ENCODE results near the gene DYNC2I2.

DYNC2I2 gene

DNA sequence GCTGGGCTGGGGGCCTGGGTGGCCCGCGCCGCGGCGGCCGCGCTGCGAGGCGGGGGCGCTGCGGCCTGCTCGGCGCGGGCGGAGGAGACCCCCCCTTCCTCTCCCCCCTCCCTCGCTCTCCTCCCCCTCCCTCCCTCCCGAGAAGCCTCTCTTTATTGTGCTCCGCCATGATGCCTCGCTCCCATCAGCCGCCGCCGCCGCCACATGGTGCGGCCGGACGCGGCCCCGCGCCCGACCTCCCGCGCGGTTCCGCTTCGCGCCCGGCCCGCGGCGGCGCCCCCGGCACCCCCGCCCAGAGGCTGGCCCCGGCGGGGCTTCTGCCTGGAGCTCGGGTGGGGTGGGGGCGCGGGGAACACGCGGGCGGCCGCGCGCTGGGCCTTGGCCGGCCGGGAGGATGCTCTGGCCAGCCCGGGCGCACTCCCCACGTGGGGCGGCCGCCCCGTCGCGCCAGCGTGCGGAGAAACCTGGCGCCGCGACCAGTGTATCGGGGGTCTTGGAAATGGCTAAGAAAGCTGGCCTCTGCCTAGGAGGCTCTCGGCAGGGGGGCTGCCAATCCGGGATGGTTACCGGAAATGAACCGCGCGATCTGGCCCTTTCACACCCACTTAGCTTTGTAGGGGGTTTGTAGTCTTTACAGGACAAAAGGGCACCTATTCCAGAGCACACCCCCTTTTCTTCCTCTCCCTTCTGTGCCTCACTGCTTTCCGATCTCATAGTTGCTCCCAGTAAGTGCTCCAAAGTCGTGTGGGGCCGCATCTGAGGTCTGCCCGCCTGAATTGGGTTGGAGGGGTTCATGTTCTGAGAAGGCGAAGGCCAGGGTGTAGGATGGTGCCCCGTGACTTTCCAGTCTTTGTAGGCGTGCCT, 33.4 kb upstream of the DYNC2I2 start:
- peak; percentile 89 for DNase-seq (ENCODE audit: low spot score)
- TF ChIP-seq, protein P1, sequence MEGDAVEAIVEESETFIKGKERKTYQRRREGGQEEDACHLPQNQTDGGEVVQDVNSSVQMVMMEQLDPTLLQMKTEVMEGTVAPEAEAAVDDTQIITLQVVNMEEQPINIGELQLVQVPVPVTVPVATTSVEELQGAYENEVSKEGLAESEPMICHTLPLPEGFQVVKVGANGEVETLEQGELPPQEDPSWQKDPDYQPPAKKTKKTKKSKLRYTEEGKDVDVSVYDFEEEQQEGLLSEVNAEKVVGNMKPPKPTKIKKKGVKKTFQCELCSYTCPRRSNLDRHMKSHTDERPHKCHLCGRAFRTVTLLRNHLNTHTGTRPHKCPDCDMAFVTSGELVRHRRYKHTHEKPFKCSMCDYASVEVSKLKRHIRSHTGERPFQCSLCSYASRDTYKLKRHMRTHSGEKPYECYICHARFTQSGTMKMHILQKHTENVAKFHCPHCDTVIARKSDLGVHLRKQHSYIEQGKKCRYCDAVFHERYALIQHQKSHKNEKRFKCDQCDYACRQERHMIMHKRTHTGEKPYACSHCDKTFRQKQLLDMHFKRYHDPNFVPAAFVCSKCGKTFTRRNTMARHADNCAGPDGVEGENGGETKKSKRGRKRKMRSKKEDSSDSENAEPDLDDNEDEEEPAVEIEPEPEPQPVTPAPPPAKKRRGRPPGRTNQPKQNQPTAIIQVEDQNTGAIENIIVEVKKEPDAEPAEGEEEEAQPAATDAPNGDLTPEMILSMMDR (IDR thresholded peaks at IDR 0.05; ENCODE audit: extremely low read depth, missing control alignments): no peak

DNA sequence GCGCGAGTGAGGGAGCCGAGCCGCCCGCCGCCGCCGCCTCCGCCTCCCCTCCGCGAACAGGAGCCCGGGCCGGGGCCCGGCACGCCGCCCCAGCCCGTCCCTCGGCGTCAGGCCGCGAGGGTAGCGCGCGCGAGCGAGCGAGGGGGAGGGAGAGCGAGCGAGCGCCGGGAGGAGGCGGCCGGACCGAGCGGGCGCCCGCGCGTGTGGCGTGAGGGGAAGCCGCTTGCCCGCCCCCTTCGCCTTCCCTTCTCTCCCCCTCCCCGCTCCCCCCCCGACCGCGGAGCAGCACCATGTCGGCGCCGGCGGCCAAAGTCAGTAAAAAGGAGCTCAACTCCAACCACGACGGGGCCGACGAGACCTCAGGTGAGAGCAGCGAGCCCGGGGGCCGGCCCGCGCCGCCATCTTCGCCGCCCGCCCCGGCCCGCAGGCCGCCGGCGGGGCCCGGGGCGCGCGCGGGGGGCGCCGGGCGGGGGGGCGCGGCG, 32.7 kb upstream of the DYNC2I2 start:
- no peak for DNase-seq (ENCODE audit: low spot score)
- TF ChIP-seq, protein P1 (IDR thresholded peaks at IDR 0.05; ENCODE audit: extremely low read depth, missing control alignments): no peak

DNA sequence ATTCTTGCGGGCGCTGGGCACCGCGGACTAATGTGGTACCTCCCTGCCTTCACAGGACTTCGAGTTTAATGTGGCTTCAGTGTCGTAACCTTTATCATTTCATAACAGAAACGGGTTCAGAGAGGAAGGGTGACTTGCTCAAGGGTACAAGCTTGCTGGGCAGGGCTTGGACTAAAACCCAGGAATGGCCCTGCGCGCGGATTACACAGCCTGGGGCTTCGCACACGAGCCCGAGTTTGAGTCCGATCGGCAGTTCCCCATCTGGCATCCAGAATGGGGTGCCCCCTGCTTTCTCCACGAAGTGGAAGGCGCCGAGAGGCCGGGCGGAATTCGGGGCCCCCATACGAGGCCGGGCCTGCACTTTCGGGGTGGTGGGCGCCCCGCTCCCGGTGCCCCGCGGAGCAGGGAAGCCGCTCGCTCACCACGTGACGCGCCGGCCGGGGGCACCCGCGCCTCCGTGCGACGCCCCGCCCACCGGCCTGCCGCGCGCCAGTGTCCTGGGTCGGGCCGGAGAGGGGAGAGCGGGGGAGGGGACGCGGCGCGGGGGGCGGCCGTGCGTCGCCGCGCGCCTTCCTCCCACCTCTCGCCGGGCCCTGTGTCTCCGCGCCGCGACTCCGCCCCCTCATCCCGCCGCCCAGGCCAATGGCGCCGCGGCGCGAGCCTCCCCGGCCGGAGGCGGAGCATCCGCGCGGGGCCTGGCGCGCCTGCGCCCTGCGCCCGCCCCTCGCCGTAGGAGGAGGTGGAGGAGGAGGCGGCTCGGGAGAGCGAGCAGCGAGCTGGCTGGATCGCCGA, 32.0 kb upstream of the DYNC2I2 start, which contains the start of gene SET:
Gene SET, plus strand, starts transcription at position 722 of the 792 bp plus-strand sequence. CDS start 361 bp downstream, outside the sequence.
- TF ChIP-seq, protein P1 (IDR thresholded peaks at IDR 0.05; ENCODE audit: extremely low read depth, missing control alignments): no peak
- peak; percentile 100 for DNase-seq (ENCODE audit: low spot score)

- TF ChIP-seq, protein P1 (IDR thresholded peaks at IDR 0.05; ENCODE audit: extremely low read depth, missing control alignments): no peak
These were observed 30.8 kb upstream of the DYNC2I2 start for GRCh38 chr9:128687453-128687852.

DNA sequence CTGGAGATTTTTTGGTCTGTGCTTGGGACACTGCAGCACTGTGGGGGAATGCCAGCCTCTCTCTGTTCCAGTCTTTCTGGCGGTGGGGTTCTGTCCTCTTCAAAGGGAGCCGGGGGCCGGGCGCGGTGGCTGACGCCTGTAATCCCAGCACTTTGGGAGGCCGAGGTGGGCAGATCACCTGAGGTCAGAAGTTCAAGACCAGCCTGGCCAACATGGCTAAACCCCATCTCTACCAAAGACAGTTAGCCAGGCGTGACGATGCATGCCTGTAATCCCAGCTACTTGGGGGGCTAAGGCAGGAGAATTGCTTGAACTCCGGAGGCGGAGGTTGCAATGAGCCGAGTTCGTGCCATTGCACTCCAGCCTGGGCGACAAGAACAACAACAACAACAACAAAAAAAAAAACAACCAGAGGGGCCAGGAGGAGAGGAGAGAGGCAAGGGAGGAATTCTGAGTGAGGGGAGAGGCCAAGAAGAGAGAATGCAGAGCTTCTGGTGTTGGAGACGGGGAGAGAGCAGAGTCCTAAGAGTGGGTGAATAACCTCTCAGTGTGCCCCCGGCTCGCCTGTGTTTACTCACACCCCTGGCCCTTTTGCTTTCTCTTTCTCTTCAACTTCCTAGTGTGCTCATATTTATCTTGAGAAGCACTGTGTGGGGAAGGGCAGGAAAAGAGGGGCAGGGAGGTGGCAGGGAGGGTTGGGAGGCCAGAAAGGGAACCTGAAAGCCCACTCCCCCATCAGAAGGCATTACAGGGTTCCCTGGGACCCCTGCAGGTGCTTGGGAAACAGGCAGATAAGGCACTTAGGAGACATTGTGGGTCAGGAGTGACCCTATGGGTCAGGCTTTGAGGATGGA, 29.2 kb upstream of the DYNC2I2 start:
- peak; percentile 73 for DNase-seq (ENCODE audit: low spot score)
- TF ChIP-seq, protein P1 (IDR thresholded peaks at IDR 0.05; ENCODE audit: extremely low read depth, missing control alignments): no peak

More at GRCh38 chr9:128687453-128687852, 30.8 kb upstream of the DYNC2I2 start:
- DNase-seq (ENCODE audit: low spot score): no peak

DNA sequence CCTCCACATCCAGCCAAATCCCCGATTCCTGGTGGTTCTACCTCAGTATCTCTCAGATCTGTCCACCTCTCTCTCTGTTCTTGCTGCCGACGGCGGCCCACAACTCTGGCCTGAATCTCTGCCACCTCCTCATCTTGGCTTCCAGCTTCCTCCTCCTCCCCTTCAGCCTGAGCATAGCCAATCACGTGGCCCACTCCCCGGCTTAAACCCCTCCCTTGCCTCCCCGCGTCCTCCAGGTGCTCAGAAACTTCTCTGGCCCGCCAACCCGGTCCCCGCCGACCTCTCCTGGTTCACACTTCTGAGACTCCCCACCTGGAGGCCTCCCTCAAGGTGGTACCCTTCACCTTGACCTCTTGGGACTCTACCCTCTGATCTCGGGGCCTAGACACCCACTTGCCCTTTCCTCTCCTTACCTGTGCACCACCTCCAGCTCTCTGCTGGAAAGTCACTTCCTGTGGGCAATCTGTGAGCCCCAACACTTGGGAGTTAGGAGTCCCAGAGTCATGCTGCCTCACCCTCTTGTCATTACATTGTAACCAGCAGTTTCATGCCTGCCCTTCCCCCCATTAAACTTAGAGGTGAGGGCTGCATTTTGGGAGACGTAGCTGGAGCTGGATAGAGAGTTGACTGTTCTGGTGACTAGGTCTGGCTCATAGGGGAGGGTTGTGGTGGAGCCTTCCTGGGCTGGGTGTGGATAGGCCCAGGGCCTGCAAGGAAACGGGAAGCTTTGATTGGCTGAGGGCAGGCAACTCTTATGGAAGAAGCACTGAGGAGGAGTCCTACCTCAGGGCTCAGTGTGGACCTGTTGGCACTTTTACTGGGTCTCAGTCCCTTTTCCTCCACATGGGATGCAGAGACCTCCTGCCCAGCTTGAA, 27.9 kb upstream of the DYNC2I2 start:
- TF ChIP-seq, protein P1 (IDR thresholded peaks at IDR 0.05; ENCODE audit: extremely low read depth, missing control alignments): no peak

More for the DNA sequence above, 27.9 kb upstream of the DYNC2I2 start:
- DNase-seq (ENCODE audit: low spot score): peak; percentile 87
